AML-193 (cell line): ENCODE results near the gene PPP2R5C.
A peak's percentile ranks its signal among the peaks of the same experiment; 100 is the strongest.

Source experiments
- DNase-seq, 2 experiments: peaks; one replicate each; lab custom pipeline; 2025; lab: John Stamatoyannopoulos, UW

The PPP2R5C gene

DNA sequence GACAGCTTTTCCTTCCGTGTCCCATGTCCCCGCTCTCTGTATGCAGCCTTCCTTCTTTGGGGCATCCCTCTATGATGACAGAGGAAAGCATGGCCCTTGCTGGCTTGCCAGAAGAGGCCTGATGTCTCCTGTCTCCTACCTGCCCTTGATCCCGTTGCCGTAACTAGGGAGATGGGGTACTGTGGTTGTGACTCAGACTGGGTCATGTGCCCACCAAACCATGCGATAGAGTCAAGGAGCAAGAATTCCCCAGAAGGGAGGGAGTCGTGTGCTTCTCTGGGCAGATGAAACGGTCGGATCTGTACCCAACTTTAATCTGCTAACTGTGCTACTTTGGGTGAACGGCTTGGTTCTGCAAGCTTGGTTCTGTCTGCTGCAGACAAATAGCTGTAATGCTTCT is 103.8 kb downstream of the PPP2R5C start:
- no peak for DNase-seq

DNA sequence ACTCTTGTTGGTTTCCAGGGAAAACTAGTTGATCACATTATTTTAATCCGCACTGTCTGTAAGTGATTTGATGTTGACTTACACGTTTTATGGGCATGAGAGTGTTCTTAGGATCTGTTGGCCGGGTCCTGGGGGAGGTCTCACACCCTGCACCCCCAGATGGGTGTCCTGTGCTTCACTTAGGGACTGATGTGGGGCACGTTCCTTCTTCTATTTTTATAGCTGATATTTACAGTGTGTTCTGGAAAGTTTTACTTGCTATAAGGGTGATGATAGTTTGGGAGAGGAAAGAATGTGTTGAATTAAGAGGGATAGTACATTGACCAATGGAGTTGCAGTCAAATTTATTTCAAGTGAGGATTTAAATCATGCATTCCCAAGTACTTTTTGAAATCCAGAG is 106.3 kb downstream of the PPP2R5C start:
- no peak for DNase-seq

DNA sequence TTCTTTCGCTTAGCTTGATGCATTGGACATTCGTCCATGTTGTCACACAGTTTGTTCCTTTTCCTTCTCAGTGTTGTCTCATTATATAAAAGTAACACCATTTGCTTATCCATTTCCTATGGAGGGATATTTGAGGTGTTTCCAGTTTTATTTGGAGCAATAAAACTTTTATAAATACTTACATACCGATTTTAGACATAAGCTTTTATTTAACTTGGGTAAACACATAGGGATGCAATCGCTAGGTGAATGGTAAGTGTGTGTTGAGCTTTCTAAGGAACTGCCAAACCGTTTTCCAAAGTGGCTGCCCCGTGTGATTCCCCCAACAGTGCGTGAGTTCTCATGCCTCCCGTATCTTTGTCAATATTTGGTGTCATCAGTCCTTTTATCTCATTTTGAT is 107.7 kb downstream of the PPP2R5C start:
- DNase-seq, result no peak

DNA sequence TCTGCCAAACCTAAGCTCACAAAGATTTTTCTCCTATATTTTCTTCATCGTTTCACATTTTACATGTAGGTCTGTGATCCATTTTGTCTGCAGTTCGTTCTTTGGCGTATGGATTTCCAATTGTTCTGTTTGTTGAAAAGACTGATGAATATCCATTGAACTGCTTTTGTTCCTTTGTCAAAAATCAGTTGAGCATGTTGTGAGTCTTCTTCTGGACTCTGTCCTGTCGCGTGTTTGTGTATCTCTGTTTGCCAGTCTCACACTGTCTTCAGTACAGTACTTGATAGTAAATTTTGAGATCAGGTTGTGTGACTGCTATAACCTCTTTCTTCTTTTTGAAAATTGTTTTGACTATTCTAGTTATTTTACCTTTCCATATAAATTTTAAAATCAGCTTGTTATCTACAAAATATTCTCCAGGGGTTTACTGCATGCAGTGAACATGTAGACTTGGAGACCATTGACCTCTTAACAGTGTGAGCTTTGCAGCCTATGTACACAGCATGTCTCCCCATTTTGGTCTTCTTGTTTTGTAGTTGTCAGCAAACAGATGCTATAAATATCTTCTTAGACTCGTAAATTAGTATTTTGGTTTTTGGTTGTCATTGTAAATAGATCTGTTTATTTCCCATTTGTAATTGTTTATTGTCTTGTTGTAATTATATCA is 108.9 kb downstream of the PPP2R5C start:
- no peak for DNase-seq

DNA sequence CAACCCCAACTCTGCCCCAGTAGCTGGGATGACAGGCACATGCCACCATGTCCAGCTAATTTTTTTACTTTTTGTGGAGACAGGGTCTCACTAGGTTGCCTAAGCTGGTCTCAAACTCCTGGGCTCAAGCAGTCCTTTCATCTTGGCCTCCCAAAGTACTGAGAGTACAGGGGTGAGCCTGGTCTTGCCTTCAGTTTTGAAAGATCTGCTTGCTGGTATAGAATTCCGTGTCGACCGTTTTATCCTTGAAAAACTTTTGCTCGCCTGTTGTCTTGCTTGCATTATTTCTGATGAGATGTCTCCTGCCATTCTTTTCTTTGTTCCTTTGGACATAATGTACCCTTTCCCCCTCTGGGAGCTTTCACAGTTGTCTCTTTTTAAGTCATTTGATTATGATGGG is 110.8 kb downstream of the PPP2R5C start:
- no peak for DNase-seq

DNA sequence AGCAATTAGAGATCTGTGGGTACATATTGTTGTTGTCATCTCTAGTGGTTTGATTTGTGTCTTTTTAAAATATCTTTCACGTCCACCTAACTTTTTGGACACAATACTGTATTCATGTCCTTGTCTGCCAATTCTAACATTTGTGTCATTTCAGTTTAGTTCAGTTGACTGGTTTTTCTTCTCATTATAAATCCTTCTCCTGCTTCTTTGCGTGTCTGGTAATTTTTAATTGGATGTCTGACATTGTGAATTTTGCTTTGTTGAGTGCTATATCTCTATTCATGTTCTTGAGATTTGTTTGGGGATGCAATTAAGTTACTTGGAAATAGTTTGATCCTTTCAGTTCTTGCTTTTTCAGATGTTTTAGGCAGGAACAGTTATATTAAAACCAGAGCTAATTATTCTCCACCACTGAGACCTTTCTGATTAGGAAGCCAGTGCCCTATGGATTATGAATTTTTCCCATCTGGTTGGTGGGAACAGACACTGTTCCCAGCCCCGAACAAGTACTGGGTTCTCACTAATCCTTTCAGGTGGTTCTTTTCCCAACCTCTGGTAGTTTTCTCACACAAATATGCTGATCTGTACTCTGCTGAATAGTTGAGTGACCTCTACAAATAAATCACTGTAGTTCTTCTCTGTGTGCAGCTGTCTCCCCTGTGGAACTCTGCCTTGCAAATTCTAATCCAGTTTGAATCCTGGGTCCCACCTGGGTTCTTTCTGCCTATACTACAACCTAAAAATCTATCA is 111.7 kb downstream of the PPP2R5C start:
- no peak for DNase-seq

DNA sequence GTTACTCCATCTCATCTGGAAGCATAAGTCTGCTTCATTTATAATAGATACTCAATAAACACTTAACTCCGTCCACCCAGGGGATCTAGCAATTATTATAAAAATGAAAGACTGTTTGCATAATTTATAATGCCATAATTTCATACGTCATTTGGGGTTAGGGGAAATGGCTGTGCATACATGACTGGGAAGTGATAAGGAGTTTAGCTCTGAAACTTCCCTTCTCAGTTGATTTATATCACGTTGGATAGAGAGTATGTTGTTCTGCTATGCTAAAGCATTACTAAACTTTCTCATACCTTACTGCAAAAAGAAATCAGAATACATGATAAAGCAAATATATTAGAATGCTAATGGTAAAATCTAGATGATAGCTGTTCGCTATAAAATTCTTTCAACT is 112.5 kb downstream of the PPP2R5C start:
- DNase-seq, result no peak

DNA sequence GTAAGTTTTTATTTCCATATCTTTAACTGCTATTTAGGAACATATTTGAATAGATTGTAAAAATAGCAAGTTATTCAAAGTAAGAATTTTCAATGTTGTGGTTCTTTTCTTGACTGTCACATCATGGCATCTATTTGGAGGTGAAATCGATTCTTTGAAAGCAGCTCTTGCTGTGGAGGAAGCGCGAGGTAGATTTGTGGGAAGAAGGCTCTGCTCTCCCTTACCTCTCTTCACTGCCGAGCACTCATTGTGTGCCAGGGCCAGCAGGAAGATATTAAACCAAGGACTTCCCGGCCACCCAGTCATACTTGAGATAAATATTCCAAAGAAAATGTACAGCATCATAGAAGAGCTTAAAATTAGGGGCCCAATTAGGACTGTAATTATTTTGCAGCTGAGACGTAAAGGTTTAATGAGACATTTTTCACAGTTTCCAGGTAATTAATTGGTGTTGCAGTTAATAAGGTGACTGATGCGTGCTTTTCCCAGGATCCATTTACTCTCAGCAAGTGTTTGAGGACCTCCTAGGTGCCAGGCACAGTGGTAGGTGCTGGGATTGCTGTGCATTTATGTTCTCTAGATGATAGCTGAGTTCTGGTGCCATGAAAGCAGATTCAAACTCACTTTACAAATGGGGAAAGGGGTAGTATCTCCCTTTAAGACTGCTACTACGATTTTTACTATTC is 113.7 kb downstream of the PPP2R5C start:
- DNase-seq, result no peak

DNA sequence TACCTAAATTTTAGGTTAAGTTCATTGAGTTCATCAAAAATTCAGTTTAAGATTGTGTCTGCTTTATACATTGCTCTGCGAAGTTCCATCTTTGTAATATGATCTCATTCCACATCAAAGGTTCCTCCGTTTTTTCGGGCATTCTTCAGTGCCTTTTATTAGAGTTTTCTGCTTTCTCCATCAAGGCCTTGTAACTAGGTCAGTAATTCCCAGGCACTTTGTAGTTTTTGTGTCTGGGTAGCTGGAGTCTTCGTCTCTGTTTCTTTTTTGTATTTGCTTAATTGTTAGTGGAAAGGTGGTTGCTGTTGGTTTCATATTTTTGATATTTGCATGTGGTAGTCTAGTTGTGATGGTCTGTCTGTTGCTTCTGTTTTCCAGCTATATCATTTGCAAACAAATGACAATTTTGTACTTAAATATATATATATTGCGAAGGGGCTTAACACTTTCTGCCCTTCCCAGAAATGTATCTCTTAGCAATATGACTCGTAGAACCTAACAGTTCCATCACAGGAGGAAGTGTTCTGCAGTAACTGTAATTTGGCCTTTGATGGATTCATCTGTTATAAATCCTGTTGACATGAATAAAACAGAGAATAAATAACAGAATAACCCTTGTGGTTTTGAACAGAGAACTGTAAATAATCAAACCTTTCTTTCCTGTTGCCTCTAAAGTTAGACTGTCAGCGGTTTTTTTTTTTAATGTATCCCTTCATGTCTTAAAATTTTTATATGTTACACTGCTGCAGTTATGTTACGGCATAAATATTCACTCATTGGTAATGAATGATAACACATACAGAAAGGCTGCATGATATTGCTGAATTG is 114.4 kb downstream of the PPP2R5C start:
- no peak for DNase-seq

DNA sequence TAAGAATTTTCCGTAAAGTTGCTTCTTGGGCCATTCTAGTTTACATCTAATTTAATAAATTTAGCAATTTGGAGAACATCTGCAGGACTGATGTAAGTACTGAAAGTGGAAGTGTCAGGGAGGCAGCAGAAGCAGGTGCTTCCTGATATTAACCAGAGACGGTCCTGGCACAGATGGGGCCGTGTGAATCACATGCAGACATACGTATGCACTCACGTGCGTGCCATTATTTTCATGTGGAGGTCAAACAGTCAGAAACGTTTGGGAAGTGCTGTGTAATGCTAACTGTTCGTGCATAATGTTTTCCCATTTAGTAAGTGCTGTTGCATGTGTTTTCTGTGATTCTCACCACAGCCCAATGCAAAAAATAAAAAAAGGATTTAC is 115.0 kb downstream of the PPP2R5C start:
- DNase-seq, result peak; percentile 97 to 98

DNA sequence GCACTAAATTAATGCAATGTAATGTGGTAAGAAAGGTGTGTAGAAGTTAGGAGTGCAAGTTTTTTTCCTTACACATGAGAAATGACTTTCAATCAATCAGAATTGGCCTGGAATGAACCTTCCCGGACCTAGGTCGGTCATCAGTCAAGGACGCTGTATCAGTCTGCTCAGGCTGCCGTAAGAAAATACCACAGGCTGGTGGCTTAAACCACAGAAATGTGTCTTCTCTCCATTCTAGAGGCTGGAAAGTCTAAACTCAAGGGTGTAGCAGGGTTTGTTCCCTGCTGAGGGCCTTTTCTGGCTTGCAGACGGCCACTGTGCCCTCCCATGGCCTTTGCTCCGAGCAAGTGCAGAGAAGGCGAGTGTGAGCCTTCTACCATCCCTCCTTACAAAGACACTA is 116.3 kb downstream of the PPP2R5C start:
- DNase-seq, result no peak

DNA sequence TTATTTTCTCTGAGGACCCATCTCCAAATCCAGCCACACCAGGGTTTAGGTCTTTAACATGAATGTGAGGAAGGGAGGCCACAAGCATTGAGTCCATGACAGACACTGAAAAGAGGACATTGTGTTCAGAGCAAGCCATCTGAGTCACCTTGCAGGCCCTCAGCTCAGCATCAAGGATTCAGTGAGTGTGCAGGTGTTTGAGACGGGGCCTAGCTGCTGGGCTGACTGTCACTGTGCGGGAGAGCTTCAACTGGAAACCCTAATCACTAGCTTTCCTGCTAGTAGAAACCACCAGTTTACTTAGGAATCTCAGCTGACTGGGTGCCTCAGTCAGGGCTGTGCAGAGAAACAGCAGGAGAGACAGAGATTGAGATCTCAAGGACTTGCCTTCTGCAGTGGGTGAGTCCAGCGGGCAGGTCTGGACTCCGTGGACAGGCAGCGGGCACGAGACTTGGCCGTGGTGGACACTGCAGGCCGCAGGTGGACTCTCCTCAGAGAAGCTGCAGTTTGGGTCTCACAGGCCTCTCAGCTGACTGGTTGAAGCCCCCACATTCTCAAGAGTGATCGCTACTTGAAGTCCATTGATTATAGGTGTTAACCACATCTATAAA is 116.8 kb downstream of the PPP2R5C start:
- no peak for DNase-seq

DNA sequence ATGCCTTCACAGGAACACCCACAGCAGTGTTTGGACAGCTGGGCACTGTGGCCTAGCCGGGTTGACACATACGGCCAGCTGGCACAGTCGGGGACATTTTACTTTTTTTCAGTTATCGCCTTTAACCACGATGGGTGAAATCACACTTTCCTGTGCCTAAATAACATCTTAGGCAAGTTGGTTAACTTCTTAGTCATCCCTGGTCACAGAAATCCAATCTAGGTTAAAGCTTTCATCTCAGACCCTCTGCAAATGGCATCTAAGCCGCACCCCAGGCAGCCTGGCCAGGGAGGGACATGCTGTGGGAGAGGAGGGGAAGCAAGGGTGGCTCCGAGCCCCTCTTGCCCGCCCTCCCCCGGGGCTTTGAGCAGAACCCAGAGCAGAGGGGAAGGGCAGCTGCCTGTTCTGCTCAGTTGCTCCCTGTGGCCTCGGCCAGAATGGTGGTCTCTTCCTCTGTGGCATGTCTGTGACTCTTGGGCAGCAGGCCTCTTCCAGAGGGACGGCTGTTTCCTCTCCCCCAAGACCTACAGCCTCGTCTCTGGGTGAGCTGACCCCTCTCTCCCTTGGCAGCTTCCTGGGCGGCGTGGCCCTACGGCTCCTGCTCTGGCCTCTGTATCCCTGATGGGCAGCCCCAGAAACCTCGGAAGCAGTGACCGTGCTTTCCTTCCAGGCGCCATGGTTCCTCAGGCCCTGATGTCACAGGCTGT is 117.5 kb downstream of the PPP2R5C start:
- no peak for DNase-seq

DNA sequence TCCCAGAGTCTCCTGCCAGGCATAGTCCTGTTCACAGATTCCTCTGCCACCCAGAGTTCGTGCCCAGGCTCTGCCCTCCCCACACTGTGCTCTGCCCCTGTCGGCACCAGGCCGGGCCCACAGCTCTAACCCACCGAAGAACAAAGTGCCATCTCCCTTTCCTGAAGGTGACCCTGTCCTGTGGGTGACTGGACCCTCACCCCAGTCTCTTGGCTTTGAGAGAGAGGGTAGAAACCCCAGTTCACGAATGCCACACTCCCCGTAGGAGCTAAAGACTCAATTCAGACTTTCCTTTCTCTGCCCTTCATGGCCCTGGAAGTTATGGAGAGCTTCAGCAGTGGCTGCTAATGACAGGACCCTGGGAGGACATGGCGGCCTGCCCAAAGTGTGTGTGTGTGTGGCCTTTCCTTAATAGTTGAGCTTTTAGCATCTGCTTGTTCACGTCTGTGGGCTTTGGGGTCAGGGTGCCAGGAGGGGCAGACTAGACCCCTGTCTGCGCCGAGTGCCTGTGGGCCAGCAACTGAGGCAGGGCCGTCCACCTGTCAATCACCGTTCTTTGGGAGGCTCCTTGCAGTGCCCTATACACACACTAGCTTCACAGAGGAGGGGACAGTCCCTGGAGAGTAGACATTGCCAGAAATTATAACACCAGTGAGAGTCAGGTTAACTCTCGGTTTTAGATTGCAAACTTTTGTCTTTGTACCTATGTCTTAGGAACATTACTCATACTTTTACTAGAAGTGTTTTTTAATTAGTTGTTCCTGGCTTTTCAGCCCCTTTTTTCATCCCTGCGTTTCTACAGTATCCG is 118.2 kb downstream of the PPP2R5C start:
- no peak for DNase-seq

DNA sequence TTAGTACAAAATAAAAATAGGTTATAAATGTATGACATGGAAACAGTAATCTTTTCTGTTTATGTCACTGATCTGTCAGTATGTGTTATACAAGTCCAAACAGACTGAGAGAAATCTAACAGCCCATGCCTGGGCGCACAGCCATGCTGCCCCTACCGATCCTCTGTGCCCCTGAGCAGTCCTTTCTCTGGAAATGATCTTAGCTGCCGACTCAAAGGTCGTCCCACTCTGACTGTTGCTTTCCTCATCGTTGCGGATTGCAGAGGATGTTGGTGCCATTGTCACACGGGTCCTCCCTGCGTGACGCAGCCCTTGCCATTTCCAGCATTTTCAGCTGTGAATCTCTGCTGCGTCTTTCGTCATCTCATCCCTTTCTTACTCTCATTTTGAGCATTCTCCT is 119.9 kb downstream of the PPP2R5C start:
- DNase-seq, result no peak

DNA sequence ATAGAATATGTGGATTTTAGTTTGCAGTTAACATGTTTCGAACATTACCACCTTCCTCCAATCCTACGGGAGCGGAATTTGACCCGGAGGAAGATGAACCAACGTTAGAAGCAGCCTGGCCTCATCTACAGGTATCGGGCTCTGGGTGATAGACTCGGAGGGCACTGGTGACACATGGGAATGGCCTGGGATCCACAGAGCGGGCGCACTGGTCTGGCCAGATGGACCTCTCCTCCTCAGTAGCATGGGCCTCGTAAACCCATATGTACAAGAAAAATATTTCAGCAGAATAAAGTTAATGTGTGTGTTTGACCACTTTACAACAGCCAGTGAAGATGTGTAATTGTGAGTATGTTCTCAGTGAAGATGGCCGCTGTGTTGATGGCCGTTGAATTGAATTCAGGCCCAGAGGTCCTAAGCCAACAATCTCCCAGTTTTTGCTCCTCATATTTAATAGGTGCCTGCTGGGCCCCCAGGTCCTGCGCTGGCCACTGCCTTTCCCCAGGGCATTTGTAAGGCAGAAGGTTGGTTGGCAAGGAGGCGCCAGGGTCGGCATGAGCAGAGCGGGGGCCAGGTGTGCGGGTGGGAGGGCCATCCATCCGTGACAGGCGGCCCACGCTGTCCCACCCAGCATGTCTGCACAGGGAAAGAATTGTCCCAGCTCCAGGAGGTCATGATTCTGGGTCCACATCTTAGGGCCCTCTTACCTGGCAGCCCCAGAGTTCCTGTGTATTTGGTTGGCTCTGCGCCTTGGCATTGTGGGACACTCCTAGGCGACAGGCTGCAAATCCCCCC is 120.8 kb downstream of the PPP2R5C start:
- DNase-seq, result no peak

DNA sequence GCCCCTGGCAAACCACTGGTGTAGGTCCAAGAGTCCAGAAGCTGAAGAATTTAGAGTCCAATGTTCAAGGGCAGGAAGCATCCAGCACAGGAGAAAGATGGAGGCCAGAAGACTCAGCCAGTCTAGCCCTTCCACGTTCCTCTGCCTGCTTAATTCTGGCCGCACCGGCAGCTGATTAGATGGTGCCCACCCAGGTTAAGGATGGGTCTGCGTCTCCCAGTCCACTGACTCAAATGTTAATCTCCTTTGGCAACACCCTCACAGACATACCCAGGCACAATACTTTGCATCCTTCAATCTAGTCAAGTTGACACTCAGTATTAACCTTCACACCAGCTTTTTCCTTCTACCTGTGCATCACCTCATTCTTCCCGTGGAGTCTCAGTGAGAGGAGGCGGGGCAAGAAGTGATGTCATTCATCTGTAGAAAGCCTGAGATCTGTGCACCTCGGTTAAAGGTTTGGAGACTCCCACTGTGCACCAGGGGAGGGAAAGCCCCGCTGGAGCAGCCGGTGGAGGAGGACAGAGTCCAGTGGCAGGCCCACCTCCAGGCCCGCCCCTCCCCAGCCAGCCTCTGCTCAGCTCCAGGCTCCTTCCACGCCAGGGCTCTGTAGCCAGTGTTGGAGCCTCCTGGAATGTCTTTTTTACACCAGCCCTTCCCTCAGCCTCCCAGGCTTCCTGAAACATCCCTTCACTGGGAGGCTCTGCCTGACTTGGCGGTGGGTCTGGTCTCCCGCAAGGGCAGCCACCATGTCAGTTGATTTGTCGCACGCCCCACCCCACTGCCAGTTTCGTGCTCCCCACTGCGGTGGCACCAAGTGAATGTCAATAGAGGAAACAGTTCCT is 122.8 kb downstream of the PPP2R5C start:
- no peak for DNase-seq

DNA sequence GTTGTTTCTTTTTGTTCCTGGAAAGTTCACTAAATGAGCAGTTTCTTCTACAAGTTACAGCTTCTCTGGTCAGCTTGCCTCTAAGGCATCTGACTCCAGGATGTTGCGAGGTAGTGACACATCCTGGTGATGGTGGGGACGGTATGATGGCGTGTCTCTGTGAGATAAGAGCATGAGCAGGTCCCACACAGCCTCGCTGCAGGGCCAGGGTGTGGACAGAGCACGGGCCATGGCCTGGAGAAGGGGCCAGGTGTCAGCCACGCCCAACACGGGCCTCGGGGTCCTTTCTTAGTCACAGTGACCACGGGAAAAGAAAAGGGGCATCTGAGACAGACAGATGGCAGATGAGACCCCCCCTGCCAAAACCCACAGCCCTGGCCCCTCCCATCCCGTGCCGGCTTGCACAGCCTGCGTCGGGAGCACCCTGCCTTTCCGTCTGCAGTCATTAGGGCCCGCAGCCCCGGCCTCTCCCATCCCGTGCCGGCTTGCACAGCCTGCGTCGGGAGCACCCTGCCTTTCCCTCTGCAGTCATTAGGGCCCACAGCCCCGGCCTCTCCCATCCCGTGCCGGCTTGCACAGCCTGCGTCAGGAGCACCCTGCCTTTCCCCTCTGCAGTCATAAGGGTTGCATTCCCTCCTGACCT is 123.5 kb downstream of the PPP2R5C start:
- DNase-seq, result no peak
